HG03039 (cell line): ENCODE data around the gene B3GNT5.

Source experiments
- ATAC-seq: cut with Tn5 transposase; IDR thresholded peaks from one replicate; pipeline ENCODE4 v1.9.1; 2021; ENCODE audit warnings: mild to moderate bottlenecking, moderate library complexity; ENCODE audit not compliant: unreplicated experiment

The B3GNT5 gene

DNA sequence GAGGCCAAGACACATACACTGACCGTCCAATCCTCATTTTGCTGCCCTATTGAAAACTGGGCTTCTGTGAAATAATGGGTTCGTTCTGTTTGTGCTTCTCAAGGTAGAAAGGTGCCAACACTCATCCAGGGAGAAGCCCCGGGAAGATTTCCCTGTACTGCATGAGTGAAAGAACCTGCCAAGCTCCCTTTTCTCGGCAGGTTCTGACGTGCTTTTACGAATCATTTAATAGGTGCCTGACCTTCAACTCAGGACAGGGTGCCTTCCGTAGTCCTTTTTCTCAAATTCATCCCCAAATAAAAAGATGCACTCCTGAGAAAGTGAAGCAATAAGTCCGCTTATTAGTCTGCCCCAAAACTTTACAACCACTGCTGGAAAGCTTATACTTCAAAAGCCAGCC lies 64.2 kb downstream of the B3GNT5 start:
- no peak for ATAC-seq

GRCh38 chr3:183317886-183318865 lies 65.1 kb downstream of the B3GNT5 start:
- ATAC-seq = no peak

DNA sequence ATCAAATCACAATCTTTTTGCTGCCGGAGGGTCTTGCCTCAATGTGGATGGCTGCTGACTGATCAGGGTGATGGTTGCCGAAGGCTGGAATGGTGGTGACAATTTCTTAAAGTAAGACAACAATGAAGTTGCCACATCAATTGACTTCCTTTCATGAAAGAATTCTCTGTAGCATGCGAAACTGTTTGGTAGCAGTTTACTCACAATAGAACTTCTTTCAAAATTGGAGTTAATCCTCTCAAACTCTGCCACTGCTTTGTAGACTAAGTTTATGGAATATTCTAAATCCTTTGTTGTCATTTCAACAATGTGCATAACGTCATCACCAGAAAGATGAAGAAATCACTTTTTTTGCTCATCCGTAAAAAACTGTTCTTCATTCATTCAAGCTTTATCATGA lies 65.8 kb downstream of the B3GNT5 start:
- no peak for ATAC-seq

GRCh38 chr3:183319371-183319770 lies 66.3 kb downstream of the B3GNT5 start:
- no peak for ATAC-seq
